Gastrocnemius medialis (tissue), 4 donors: ENCODE results near the gene NOTCH4. TPM values are rescaled to one million over a fixed set of nuclear protein-coding genes. Genes with fewer than 3 reads are reported as not detected.

Source experiments
- ATAC-seq, 2 donors: fragments of 150-250 bp; one replicate each; pipeline ENCODE4 v1.9.1; 2016
- DNase-seq, 2 donors: peaks; one replicate each; pipeline ENCODE4 v3.0.0-alpha.2; 2019
- H3K27ac ChIP-seq, 4 donors: fragments of 200-600 bp; sonication (generic); 1 replicate in 1 of 4; 2 replicates in 3 of 4; pipeline ENCODE4 v1.5.1; 2016 to 2018; ENCODE audit warnings: mild to moderate bottlenecking in 2 of 4, moderate library complexity in 1 of 4
- H3K27me3 ChIP-seq, 3 donors: fragments of 200-600 bp; sonication (generic) in 2 of 3; 1 replicate in 1 of 3; 2 replicates in 2 of 3; pipeline versions ENCODE4 v1.5.1 to v1.6.0; 2016 to 2019; ENCODE audit warnings: mild to moderate bottlenecking in 1 of 3, moderate library complexity in 1 of 3
- H3K36me3 ChIP-seq, 2 donors: fragments of 200-600 bp; sonication (generic) in 1 of 2; one replicate each; pipeline ENCODE4 v1.5.1; 2017 to 2018
- H3K4me1 ChIP-seq, 2 donors: fragments of 200-600 bp; sonication (generic) in 1 of 2; one replicate each; pipeline ENCODE4 v1.5.1; 2016 to 2017; ENCODE audit warnings: mild to moderate bottlenecking in 2 of 2
- H3K4me3 ChIP-seq, 4 donors: fragments of 200-600 bp; sonication (generic) in 3 of 4; 1 replicate in 1 of 4; 2 replicates in 3 of 4; pipeline ENCODE4 v1.5.1; 2016 to 2019; ENCODE audit warnings: mild to moderate bottlenecking in 2 of 4
- H3K9me3 ChIP-seq, 3 donors: fragments of 200-600 bp; sonication (generic) in 2 of 3; 1 replicate in 1 of 3; 2 replicates in 2 of 3; pipeline ENCODE4 v1.5.1; 2016 to 2019
- CTCF ChIP-seq, 5 experiments: fragments of 450-650 bp in 3 of 5; fragments of 200-600 bp in 2 of 5; sonication (generic) in 2 of 5; IDR thresholded peaks in 4 of 5; conservative IDR thresholded peaks in 1 of 5; 1 replicate in 4 of 5; 2 replicates in 1 of 5; pipeline ENCODE4 v1.5.1; 2016 to 2019; ENCODE audit warnings: antibody characterized with exemption in 5 of 5, mild to moderate bottlenecking in 3 of 5, moderate library complexity in 3 of 5
- POLR2A ChIP-seq, 2 donors: fragments of 450-650 bp; IDR thresholded peaks; one replicate each; pipeline ENCODE4 v1.6.1; 2017; ENCODE audit warnings: antibody characterized with exemption in 2 of 2, mild to moderate bottlenecking in 2 of 2, moderate library complexity in 2 of 2
- in situ Hi-C, 4 donors: fragments of 200-750 bp; cut with MboI; loops; one replicate each; pipeline versions ENCODE4 v1.15.0 to v1.8.0; 2017; ENCODE audit warnings: low sequenced_read_pairs in 4 of 4
- intact Hi-C: fragments of 100-400 bp; cut with DNase I; formaldehyde crosslinking; loops from one replicate; pipeline ENCODE4 v1.15.1; 2023; ENCODE audit warnings: low total_unique reads
- total RNA-seq, 4 donors: library from RNA; depleted of rRNA; stranded (reverse); fragments of >200 nt; gene quantifications; one replicate each; pipeline versions ENCODE4 v1.1.0 to v1.2.3, GENCODE V29; 2016

NOTCH4 gene
- total RNA-seq, 4 donors from 2014 or later = 6.8 to 21.1 (median 14.8) TPM

GRCh38 chr6:32174416-32174815 is 49.5 kb downstream of the NOTCH4 start:
- peaks cover 0 to 12% of the 10 kb centered on the region in 2 donors for H3K36me3 ChIP-seq
- intact Hi-C loops (loop anchor here (10.0 kb wide), 3 partner anchors 200 to 1140 kb away; partner anchors contain the start of genes B3GALT4, DXO, RPS18 and TAPBP), in situ Hi-C loops (no loop called here)
- DNase-seq = no peak
- H3K27ac ChIP-seq = no peak overlapping the region
- TF ChIP-seq POLR2A (IDR thresholded peaks at IDR 0.05) = no peak
- TF ChIP-seq CTCF (IDR thresholded peaks at IDR 0.05 in 4 of 5, conservative IDR thresholded peaks at IDR 0.05 in 1 of 5) = no peak
- H3K4me1 ChIP-seq = peaks cover 29 to 31% of the 10 kb centered on the region in 2 donors
- H3K27me3 ChIP-seq = no peaks in the 10 kb centered on the region
- ATAC-seq = no peak
- no peak overlapping the region for H3K4me3 ChIP-seq
- H3K9me3 ChIP-seq = no peaks in the 10 kb centered on the region

DNA sequence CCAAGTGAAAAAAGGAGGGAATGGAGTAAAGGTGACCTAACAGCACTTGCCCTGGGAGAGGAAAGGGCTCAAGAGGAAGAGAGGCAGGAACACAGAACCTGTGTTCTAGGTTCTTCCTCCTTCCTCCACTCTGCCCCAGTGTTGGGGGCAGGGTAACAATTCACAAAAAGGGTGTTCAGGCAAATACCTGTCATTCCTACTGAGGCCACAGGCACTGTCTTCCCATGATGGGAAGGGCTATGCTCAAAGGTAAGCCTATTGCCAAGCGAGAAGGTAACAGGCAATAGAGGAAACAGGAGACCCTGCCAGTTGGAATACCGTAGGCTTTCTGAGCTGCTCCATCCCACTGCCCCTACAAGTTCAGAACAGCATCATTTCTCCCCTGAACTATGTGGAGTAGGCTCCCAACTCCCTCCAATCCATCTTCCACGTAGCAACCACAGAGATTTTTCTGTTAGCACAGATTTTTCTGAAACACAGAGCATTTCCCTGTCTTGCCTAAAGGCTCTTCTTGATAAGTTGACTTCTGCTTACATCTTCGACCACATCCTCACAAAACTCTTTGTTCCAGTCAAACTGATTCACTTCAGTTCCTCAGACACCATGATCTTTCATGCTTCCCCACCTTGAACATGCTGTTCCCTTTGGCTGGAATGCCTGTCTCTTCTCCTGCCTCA is 50.7 kb downstream of the NOTCH4 start:
- no peak overlapping the region for H3K27ac ChIP-seq
- in situ Hi-C loops (no loop called here), intact Hi-C loops (loop anchor here (10.0 kb wide), 3 partner anchors 198 to 1142 kb away; partner anchors contain the start of genes B3GALT4, DXO, RPS18 and TAPBP)
- H3K9me3 ChIP-seq = no peaks in the 10 kb centered on the region
- no peak for TF ChIP-seq CTCF (IDR thresholded peaks at IDR 0.05 in 4 of 5, conservative IDR thresholded peaks at IDR 0.05 in 1 of 5)
- no peak for TF ChIP-seq POLR2A (IDR thresholded peaks at IDR 0.05)
- no peaks in the 10 kb centered on the region for H3K27me3 ChIP-seq
- H3K4me3 ChIP-seq = no peak overlapping the region
- DNase-seq (no peak), ATAC-seq (no peak)
- H3K36me3 ChIP-seq = peaks cover 0 to 24% of the 10 kb centered on the region in 2 donors
- H3K4me1 ChIP-seq = peaks cover 21 to 22% of the 10 kb centered on the region in 2 donors

GRCh38 chr6:32171234-32171633 is 52.6 kb downstream of the NOTCH4 start:
- peaks cover 0 to 41% of the 10 kb centered on the region in 2 donors for H3K36me3 ChIP-seq
- in situ Hi-C loops = no loop called here
- no peak for DNase-seq

GRCh38 chr6:32170294-32170693 is 53.6 kb downstream of the NOTCH4 start:
- no peaks in the 10 kb centered on the region for H3K27me3 ChIP-seq
- ATAC-seq = no peak
- TF ChIP-seq CTCF (IDR thresholded peaks at IDR 0.05 in 4 of 5, conservative IDR thresholded peaks at IDR 0.05 in 1 of 5) (no peak), POLR2A (IDR thresholded peaks at IDR 0.05) (no peak)
- no peaks in the 10 kb centered on the region for H3K9me3 ChIP-seq
- no peak overlapping the region for H3K27ac ChIP-seq
- H3K4me1 ChIP-seq = peaks cover 8 to 9% of the 10 kb centered on the region in 2 donors
- peaks cover 0 to 42% of the 10 kb centered on the region in 2 donors for H3K36me3 ChIP-seq
- no peak overlapping the region for H3K4me3 ChIP-seq
- intact Hi-C loops (loop anchor here (10.0 kb wide), 3 partner anchors 195 to 1145 kb away; partner anchors contain the start of genes B3GALT4, DXO, RPS18 and TAPBP), in situ Hi-C loops (no loop called here)
- no peak for DNase-seq

More at GRCh38 chr6:32171234-32171633, 52.6 kb downstream of the NOTCH4 start:
- no peak overlapping the region for H3K27ac ChIP-seq
- TF ChIP-seq CTCF (IDR thresholded peaks at IDR 0.05 in 4 of 5, conservative IDR thresholded peaks at IDR 0.05 in 1 of 5) (no peak), POLR2A (IDR thresholded peaks at IDR 0.05) (no peak)
- no peak overlapping the region for H3K4me3 ChIP-seq
- H3K4me1 ChIP-seq = peaks cover 10 to 14% of the 10 kb centered on the region in 2 donors
- H3K27me3 ChIP-seq = no peaks in the 10 kb centered on the region
- no peak for ATAC-seq
- no peaks in the 10 kb centered on the region for H3K9me3 ChIP-seq
- intact Hi-C loops = loop anchor here (10.0 kb wide), 3 partner anchors 196 to 1144 kb away; partner anchors contain the start of genes B3GALT4, DXO, RPS18 and TAPBP
